ENCODE results near the gene CRADD. TPM values are rescaled to one million over a fixed set of nuclear protein-coding genes. Genes with fewer than 3 reads are reported as not detected.

CRADD gene
- total RNA-seq, 1 donor from 2014 or later: 10.3 TPM

DNA sequence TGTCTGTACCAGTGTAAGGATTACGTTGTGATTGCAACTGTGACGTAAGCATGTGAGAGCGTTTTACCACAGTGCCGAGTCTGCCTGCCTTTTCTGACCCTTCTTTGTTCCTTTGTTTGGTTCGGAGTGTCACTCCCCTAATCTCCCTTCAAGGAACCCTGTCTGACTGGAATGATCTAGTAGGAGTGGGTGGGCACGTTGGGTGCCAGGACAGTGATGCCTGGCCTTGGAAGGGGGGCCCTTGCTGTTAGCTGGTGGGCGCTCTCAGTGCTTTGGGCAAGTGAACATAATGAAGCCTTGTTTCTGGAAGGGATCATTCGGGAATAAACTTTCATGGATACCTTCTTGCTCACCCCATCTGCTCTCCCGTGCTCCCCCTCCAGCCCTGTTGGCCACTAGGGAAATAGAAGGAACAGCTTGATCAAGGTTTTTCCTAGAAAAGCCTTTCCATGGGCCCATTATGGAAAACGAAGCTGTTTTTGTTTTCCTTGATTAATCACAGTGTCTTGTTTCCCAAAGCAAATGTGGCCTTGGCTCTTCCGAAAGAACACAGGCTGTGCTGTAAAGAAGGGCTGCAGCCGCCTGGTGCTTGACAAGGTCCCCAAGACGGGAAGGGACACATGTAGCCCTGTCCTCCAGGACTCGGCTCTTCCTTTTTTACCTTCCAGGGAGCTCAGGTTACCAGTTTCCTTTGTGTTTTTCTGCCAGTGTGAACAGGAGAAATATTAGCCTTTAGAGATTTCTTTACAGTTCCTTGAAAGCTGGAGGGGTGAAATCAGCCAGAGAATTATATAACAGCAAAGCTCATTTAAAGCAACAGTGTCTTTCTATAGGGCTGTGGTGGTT is 215.5 kb downstream of the CRADD start:
- H3K4me3 ChIP-seq (ENCODE audit: low read depth, low read length): no peak overlapping the region
- TF ChIP-seq CTCF (conservative IDR thresholded peaks at IDR 0.05; ENCODE audit: low read depth, low read length): no peak
- DNase-seq (ENCODE audit: low read depth): no peak

DNA sequence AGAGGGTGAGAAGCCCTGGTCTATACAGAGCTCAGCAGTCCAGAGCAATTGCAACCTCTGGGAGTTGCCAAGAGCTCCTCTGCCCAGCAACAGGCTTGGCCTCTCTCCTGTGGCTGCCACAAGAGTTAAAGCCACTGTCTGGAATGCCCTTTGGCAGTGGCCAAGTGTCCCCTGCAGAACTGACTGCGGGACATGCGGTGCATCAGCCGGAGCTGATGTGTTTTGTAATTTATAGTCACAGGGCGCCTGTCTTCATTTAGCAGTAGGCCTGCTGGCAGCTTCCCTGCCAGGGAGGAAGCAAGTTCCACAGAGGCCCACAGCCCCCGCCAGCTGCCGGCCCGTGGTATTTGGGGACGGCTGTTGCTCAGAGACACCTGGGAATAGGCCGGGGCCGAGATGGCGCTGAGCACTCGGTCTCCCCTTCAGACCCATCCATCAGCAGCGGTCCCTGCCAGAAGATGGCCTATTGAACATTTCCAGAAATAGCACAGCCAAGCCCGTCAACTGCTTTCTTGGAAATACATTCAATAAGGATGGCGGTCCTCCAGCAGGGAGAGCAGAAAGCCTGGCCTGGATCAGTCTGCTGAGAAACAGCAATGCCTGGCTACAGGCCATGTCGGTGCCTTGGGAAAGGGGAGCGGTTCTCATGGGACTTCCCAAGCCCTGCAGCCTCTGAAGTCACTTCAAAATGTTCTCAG is 217.4 kb downstream of the CRADD start:
- TF ChIP-seq CTCF (conservative IDR thresholded peaks at IDR 0.05; ENCODE audit: low read depth, low read length): no peak
- DNase-seq (ENCODE audit: low read depth): no peak
- H3K4me3 ChIP-seq (ENCODE audit: low read depth, low read length): no peak overlapping the region

DNA sequence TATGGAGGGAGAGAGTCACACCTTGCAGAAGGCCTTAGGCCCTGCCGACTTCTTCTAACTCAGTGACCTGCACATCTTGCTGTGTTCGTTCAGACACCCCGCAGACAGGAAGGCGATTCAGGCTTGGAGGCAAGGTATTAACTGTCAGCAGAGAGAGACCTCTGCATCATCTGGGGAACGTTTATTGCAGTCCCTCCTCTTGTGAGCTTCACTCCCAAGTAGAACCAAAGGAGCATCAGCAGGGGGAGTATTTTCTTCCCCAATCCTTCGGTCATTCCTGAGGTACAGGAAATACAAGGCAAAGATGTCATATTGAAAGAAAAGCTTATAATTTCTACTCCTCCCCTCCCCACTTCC is 217.9 kb downstream of the CRADD start:
- TF ChIP-seq CTCF (conservative IDR thresholded peaks at IDR 0.05; ENCODE audit: low read depth, low read length): no peak
- no peak overlapping the region for H3K4me3 ChIP-seq (ENCODE audit: low read depth, low read length)
- no peak for DNase-seq (ENCODE audit: low read depth)

DNA sequence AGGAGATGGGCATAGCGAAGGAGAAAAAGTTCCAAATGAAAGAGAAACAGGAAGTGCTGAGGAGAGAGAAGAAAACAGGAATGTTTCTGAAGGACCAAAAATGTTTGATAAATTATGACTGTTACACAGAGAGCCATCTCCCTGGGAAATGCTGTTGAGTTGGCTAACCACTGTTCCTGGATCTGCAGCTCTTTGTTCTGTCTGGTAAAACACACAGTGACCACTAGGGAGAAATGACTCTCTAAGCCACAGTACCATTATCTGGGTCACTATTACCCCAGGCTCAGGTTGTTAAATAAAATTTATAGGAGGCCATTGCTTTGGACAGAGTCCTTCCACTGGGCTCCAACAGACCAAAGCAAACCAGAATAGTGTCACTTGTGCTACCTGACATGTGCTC is 219.3 kb downstream of the CRADD start:
- H3K4me3 ChIP-seq (ENCODE audit: low read depth, low read length): no peak overlapping the region
- TF ChIP-seq CTCF (conservative IDR thresholded peaks at IDR 0.05; ENCODE audit: low read depth, low read length): peak; percentile 33
- no peak for DNase-seq (ENCODE audit: low read depth)

DNA sequence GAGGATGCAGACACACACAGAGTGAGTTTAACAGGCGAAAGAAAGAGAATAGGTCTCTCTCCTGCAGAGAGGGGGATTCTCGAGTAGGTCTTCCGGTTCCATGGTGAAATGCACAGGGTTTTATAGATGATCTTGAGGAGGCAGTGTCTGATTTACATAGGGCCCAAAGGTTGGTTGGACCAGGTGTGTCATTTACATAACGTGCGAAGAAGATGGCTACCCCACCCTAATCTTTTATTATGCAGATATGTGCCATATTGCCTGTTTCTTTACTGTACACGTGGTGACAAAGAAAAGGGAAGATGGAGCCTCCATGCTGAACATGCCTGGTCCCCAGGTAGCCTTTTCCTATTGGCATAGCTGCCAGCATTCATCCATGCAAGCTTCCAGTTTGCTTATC is 219.8 kb downstream of the CRADD start:
- no peak for TF ChIP-seq CTCF (conservative IDR thresholded peaks at IDR 0.05; ENCODE audit: low read depth, low read length)
- H3K4me3 ChIP-seq (ENCODE audit: low read depth, low read length): no peak overlapping the region
- DNase-seq (ENCODE audit: low read depth): no peak

DNA sequence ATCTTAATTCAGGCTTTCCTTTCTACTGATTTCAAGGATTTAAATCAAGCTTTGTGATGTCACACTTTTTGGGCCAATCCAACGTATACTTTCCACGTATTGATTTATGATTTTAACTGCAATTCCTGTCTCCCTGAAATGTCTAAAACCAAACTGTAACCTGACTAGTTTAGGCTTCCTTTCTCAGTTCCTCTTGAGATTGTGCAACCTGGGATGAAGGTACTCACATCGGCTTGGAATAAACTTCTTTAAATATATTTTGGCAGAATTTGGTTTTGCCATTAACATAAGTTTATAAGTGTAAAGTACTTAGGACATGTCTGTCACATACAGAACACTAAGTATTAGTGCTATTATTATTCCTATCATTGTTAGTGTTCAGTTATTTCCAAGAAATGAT is 224.6 kb downstream of the CRADD start:
- no peak overlapping the region for H3K4me3 ChIP-seq (ENCODE audit: low read depth, low read length)
- DNase-seq (ENCODE audit: low read depth): no peak
- TF ChIP-seq CTCF (conservative IDR thresholded peaks at IDR 0.05; ENCODE audit: low read depth, low read length): no peak

Data from epithelial cell of proximal tubule (primary cell).